Measurements from ENCODE around the gene DEFB108B. TPM values are rescaled to one million over a fixed set of nuclear protein-coding genes. Genes with fewer than 3 reads are reported as not detected.
A peak's percentile ranks its signal among the peaks of the same experiment; 100 is the strongest.
"Not testable (repeated sequence)": the region's sequence is repeated elsewhere in the genome, so short reads cannot be mapped to it uniquely, and the experiment has no call there.

Gene DEFB108B
- total and polyA plus RNA-seq, 2 experiments from 2014 or later = not detected

- H3K9me3 ChIP-seq (ENCODE audit: low read depth); H3K27me3 ChIP-seq (replicated peaks; ENCODE audit: insufficient read depth); in situ Hi-C loops (cut with MboI); H3K79me2 ChIP-seq (ENCODE audit: insufficient read depth); H3K36me3 ChIP-seq (ENCODE audit: low read depth); H3K27ac ChIP-seq; H3K9me2 ChIP-seq (ENCODE audit: insufficient read depth); H3K4me3 ChIP-seq; H2AFZ ChIP-seq; H3K4me2 ChIP-seq (ENCODE audit: unreplicated experiment); DNase-seq; H4K20me1 ChIP-seq (ENCODE audit: insufficient read depth); H3K9ac ChIP-seq: not testable (repeated sequence)
- Histone ChIP-seq H3K4me1 (ENCODE audit: insufficient read depth) (peaks cover 23% of the 10 kb centered on the region), H3F3A (ENCODE audit: insufficient read depth) (peaks cover 18% of the 10 kb centered on the region)
- WGBS, 2 experiments (ENCODE audit: low coverage in 1 of 2, low lambda C conversion rate in 2 of 2, missing lambda C conversion rate in 2 of 2) = 72 to 75% methylated on average over 7 of the region's 7 CpGs
Measured at GRCh38 chr11:71791111-71791510, 41.9 kb upstream of the DEFB108B start.

- H3K9me3 ChIP-seq (ENCODE audit: low read depth); H3K36me3 ChIP-seq (ENCODE audit: low read depth); H4K20me1 ChIP-seq (ENCODE audit: insufficient read depth); H3K9me2 ChIP-seq (ENCODE audit: insufficient read depth); H3K27ac ChIP-seq; H3K4me3 ChIP-seq; H3K79me2 ChIP-seq (ENCODE audit: insufficient read depth); H2AFZ ChIP-seq; H3K27me3 ChIP-seq (replicated peaks; ENCODE audit: insufficient read depth); H3K4me2 ChIP-seq (ENCODE audit: unreplicated experiment); in situ Hi-C loops (cut with MboI); H3K9ac ChIP-seq: not testable (repeated sequence)
- 66 to 71% methylated on average over 6 of the region's 6 CpGs for WGBS, 2 experiments (ENCODE audit: low coverage in 1 of 2, low lambda C conversion rate in 2 of 2, missing lambda C conversion rate in 2 of 2)
- Histone ChIP-seq H3F3A (ENCODE audit: insufficient read depth) (peaks cover 18% of the 10 kb centered on the region), H3K4me1 (ENCODE audit: insufficient read depth) (peaks cover 23% of the 10 kb centered on the region)
- DNase-seq = peak; percentile 42
Measured at GRCh38 chr11:71792621-71793235, 40.3 kb upstream of the DEFB108B start.

GRCh38 chr11:71794386-71795040, 38.5 kb upstream of the DEFB108B start:
- H3K4me3 ChIP-seq; in situ Hi-C loops (cut with MboI); H3K4me2 ChIP-seq (ENCODE audit: unreplicated experiment); H3K27me3 ChIP-seq (replicated peaks; ENCODE audit: insufficient read depth); H3K9me2 ChIP-seq (ENCODE audit: insufficient read depth); H3K79me2 ChIP-seq (ENCODE audit: insufficient read depth); H4K20me1 ChIP-seq (ENCODE audit: insufficient read depth); H2AFZ ChIP-seq; H3K9me3 ChIP-seq (ENCODE audit: low read depth); H3K36me3 ChIP-seq (ENCODE audit: low read depth); H3K9ac ChIP-seq: not testable (repeated sequence)
- Histone ChIP-seq H3K27ac (peak overlapping the region; percentile 61), H3K4me1 (ENCODE audit: insufficient read depth) (peaks cover 14% of the 10 kb centered on the region), H3F3A (ENCODE audit: insufficient read depth) (peaks cover 11% of the 10 kb centered on the region; the same call in 1 of the 2 replicates)
- DNase-seq = peak; percentile 80
- 59 to 60% methylated on average over 13 of the region's 13 CpGs for WGBS, 2 experiments (ENCODE audit: low coverage in 1 of 2, low lambda C conversion rate in 2 of 2, missing lambda C conversion rate in 2 of 2)

- H3K36me3 ChIP-seq (ENCODE audit: low read depth); H3K79me2 ChIP-seq (ENCODE audit: insufficient read depth); H3K9me2 ChIP-seq (ENCODE audit: insufficient read depth); H3K9me3 ChIP-seq (ENCODE audit: low read depth); H3K9ac ChIP-seq; in situ Hi-C loops (cut with MboI); H3K4me3 ChIP-seq; H3K27ac ChIP-seq; H4K20me1 ChIP-seq (ENCODE audit: insufficient read depth); H3K27me3 ChIP-seq (replicated peaks; ENCODE audit: insufficient read depth); H3K4me2 ChIP-seq (ENCODE audit: unreplicated experiment); H2AFZ ChIP-seq; DNase-seq: not testable (repeated sequence)
- Histone ChIP-seq H3K4me1 (ENCODE audit: insufficient read depth) (peaks cover 14% of the 10 kb centered on the region), H3F3A (ENCODE audit: insufficient read depth) (peaks cover 11% of the 10 kb centered on the region; the same call in 1 of the 2 replicates)
- WGBS, 2 experiments (ENCODE audit: low coverage in 1 of 2, low lambda C conversion rate in 2 of 2, missing lambda C conversion rate in 2 of 2) = 88 to 90% methylated on average over 5 of the region's 5 CpGs
Measured at GRCh38 chr11:71795236-71795635, 37.8 kb upstream of the DEFB108B start.

GRCh38 chr11:71796016-71796415, 37.0 kb upstream of the DEFB108B start:
- DNase-seq; H2AFZ ChIP-seq; H3K4me2 ChIP-seq (ENCODE audit: unreplicated experiment); H3K27ac ChIP-seq; H3K79me2 ChIP-seq (ENCODE audit: insufficient read depth); H3K9me2 ChIP-seq (ENCODE audit: insufficient read depth); H3K9ac ChIP-seq; in situ Hi-C loops (cut with MboI); H3K4me3 ChIP-seq; H3K36me3 ChIP-seq (ENCODE audit: low read depth); H4K20me1 ChIP-seq (ENCODE audit: insufficient read depth); H3K27me3 ChIP-seq (replicated peaks; ENCODE audit: insufficient read depth); H3K9me3 ChIP-seq (ENCODE audit: low read depth): not testable (repeated sequence)
- Histone ChIP-seq H3F3A (ENCODE audit: insufficient read depth) (peaks cover 11% of the 10 kb centered on the region; the same call in 1 of the 2 replicates), H3K4me1 (ENCODE audit: insufficient read depth) (peaks cover 14% of the 10 kb centered on the region)
- WGBS, 2 experiments (ENCODE audit: low coverage in 1 of 2, low lambda C conversion rate in 2 of 2, missing lambda C conversion rate in 2 of 2) = 90 to 91% methylated on average over 15 to 16 of the region's 16 CpGs

- DNase-seq; H3K9ac ChIP-seq; H3K27me3 ChIP-seq (replicated peaks; ENCODE audit: insufficient read depth); H3K79me2 ChIP-seq (ENCODE audit: insufficient read depth); H3K4me3 ChIP-seq; H3K9me2 ChIP-seq (ENCODE audit: insufficient read depth); H3K4me2 ChIP-seq (ENCODE audit: unreplicated experiment); in situ Hi-C loops (cut with MboI); H2AFZ ChIP-seq; H4K20me1 ChIP-seq (ENCODE audit: insufficient read depth); H3K9me3 ChIP-seq (ENCODE audit: low read depth); H3K36me3 ChIP-seq (ENCODE audit: low read depth); H3K27ac ChIP-seq: not testable (repeated sequence)
- Histone ChIP-seq H3K4me1 (ENCODE audit: insufficient read depth) (peaks cover 14% of the 10 kb centered on the region), H3F3A (ENCODE audit: insufficient read depth) (peaks cover 11% of the 10 kb centered on the region; the same call in 1 of the 2 replicates)
- WGBS, 2 experiments (ENCODE audit: low coverage in 1 of 2, low lambda C conversion rate in 2 of 2, missing lambda C conversion rate in 2 of 2) = 87 to 96% methylated on average over 8 to 9 of the region's 9 CpGs
Measured at GRCh38 chr11:71796781-71797180, 36.2 kb upstream of the DEFB108B start.

- H3K4me2 ChIP-seq (ENCODE audit: unreplicated experiment); in situ Hi-C loops (cut with MboI); H2AFZ ChIP-seq; H3F3A ChIP-seq (ENCODE audit: insufficient read depth); H3K9ac ChIP-seq; H3K9me2 ChIP-seq (ENCODE audit: insufficient read depth); DNase-seq; H3K9me3 ChIP-seq (ENCODE audit: low read depth); H3K79me2 ChIP-seq (ENCODE audit: insufficient read depth); H3K36me3 ChIP-seq (ENCODE audit: low read depth); H3K4me3 ChIP-seq; H3K27ac ChIP-seq; H4K20me1 ChIP-seq (ENCODE audit: insufficient read depth); H3K4me1 ChIP-seq (ENCODE audit: insufficient read depth); H3K27me3 ChIP-seq (replicated peaks; ENCODE audit: insufficient read depth): not testable (repeated sequence)
- WGBS, 2 experiments (ENCODE audit: low coverage in 1 of 2, low lambda C conversion rate in 2 of 2, missing lambda C conversion rate in 2 of 2) = 74 to 81% methylated on average over 10 to 13 of the region's 13 CpGs
Measured at GRCh38 chr11:71799556-71800128, 33.4 kb upstream of the DEFB108B start.
